HepG2 (cell line): ENCODE results near the gene FCHSD1. TPM values are rescaled to one million over a fixed set of nuclear protein-coding genes. Genes with fewer than 3 reads are reported as not detected.

Experiments
- ARID5B ChIP-seq: IDR thresholded peaks from 2 replicates; pipeline ENCODE4 v1.4.0; 2020; ENCODE audit warnings: mild to moderate bottlenecking, missing genetic modification reagents
- ASH2L ChIP-seq: fragments of 300-600, 200-600 bp; sonication (generic); IDR thresholded peaks from 2 replicates; pipeline ENCODE4 v1.7.0; 2017; ENCODE audit warnings: low read depth, mild to moderate bottlenecking, moderate library complexity, mixed read lengths, low read length; ENCODE audit not compliant: insufficient read length
- CEBPG ChIP-seq: IDR thresholded peaks from 2 replicates; pipeline ENCODE4 v1.6.1; 2016
- GATAD2A ChIP-seq: IDR thresholded peaks from 2 replicates; pipeline ENCODE4 v1.6.1; 2016
- HNF1A ChIP-seq, 2 experiments: sonication (generic) in 1 of 2; formaldehyde crosslinking in 1 of 2; IDR thresholded peaks; 2 replicates each; pipeline versions ENCODE4 v1.4.0 to v1.6.1; 2016 to 2020; ENCODE audit warnings: borderline replicate concordance in 1 of 2, low read depth in 1 of 2, mild to moderate bottlenecking in 1 of 2, missing genetic modification reagents in 1 of 2
- JUN ChIP-seq: sonication (generic); formaldehyde crosslinking; IDR thresholded peaks from 2 replicates; pipeline ENCODE4 v1.4.0; 2020; ENCODE audit warnings: mild to moderate bottlenecking, missing genetic modification reagents
- NCOR1 ChIP-seq: fragments of 200-600 bp; sonication (generic); IDR thresholded peaks from 2 replicates; pipeline ENCODE4 v1.7.0; 2017; ENCODE audit warnings: antibody characterized with exemption, low read length, borderline replicate concordance
- PHB2 ChIP-seq: fragments of 450-650 bp; IDR thresholded peaks from 2 replicates; pipeline ENCODE4 v1.6.1; 2018; ENCODE audit not compliant: partially characterized antibody
- PPARG ChIP-seq: conservative IDR thresholded peaks from 2 replicates; pipeline ENCODE4 v1.6.1; 2016; ENCODE audit warnings: missing biosample characterization, missing genetic modification reagents
- PRDM10 ChIP-seq: sonication (generic); formaldehyde crosslinking; IDR thresholded peaks from 2 replicates; pipeline ENCODE4 v1.4.0; 2020; ENCODE audit warnings: low read depth, missing genetic modification reagents
- RBFOX2 ChIP-seq: fragments of 200-400 bp; formaldehyde crosslinking; IDR thresholded peaks from 2 replicates; pipeline ENCODE4 v1.6.1; 2017; ENCODE audit warnings: low read depth, mild to moderate bottlenecking, low read length
- SP2 ChIP-seq: sonication (generic); formaldehyde crosslinking; IDR thresholded peaks from 2 replicates; pipeline ENCODE4 v1.5.1; 2020; ENCODE audit warnings: mild to moderate bottlenecking, missing genetic modification reagents
- TRAFD1 ChIP-seq: sonication (generic); formaldehyde crosslinking; IDR thresholded peaks from 2 replicates; pipeline ENCODE4 v1.5.1; 2020; ENCODE audit warnings: missing genetic modification reagents, mild to moderate bottlenecking, borderline replicate concordance
- ZMYM4 ChIP-seq: sonication (generic); formaldehyde crosslinking; IDR thresholded peaks from 2 replicates; pipeline ENCODE4 v1.8.1; 2023; ENCODE audit warnings: mild to moderate bottlenecking, missing genetic modification reagents
- ZNF337 ChIP-seq: sonication (generic); formaldehyde crosslinking; IDR thresholded peaks from 2 replicates; pipeline ENCODE4 v1.5.1; 2020; ENCODE audit warnings: missing genetic modification reagents, low read depth, mild to moderate bottlenecking, borderline replicate concordance
- ZNF589 ChIP-seq: sonication (generic); formaldehyde crosslinking; conservative IDR thresholded peaks from 2 replicates; pipeline ENCODE4 v1.8.0; 2022; ENCODE audit warnings: mild to moderate bottlenecking, moderate library complexity, missing genetic modification reagents
- polyA plus RNA-seq, 8 experiments: library from polyadenylated mRNA; depleted of rRNA in 3 of 8; stranded (reverse) in 7 of 8; unstranded in 1 of 8; fragments of >200 nt; fragmentation: Illumina TruSeq in 4 of 8; extraction: Trizol in 4 of 8; gene quantifications; 2 replicates each; pipeline versions ENCODE4 v1.2.1 to v1.2.3, GENCODE V29; 2011 to 2016; ENCODE audit warnings: low read depth in 4 of 8, missing spikeins in 1 of 8, mixed read lengths in 1 of 8; ENCODE audit not compliant: insufficient read depth in 1 of 8
- total RNA-seq, 5 experiments: library from RNA; depleted of rRNA; stranded (reverse); fragments of >200 nt; fragmentation: Illumina TruSeq; extraction: Trizol; gene quantifications; 2 replicates each; pipeline ENCODE4 v1.2.3, GENCODE V29; 2016; ENCODE audit warnings: low read depth in 1 of 5

The FCHSD1 gene
- total and polyA plus RNA-seq, 2 of the 13 experiments (the other 11 are each of a cell fraction or from before 2014, with no cell fraction given), result 5.5 to 15.4 TPM

GRCh38 chr5:141608557-141608956 is 42.7 kb downstream of the FCHSD1 start (continued):
- TF ChIP-seq ZMYM4 (0 out of 2 replicates have a peak, but pooled peaks have one; percentile 13), NCOR1 (peak; percentile 63; the same call in 1 of the 2 replicates), PPARG (CRISPR knock-in tag) (0 out of 2 replicates have a peak, but pooled peaks have one; percentile 17), ASH2L (peak; percentile 61), ZNF589 (CRISPR knock-in tag) (no peak), TRAFD1 (no peak), HNF1A (IDR thresholded peaks at IDR 0.05; ENCODE audit: low read depth) (peak; percentile 91), HNF1A (CRISPR knock-in tag; IDR thresholded peaks at IDR 0.05; ENCODE audit: borderline replicate concordance) (peak; percentile 88; the same call in 1 of the 2 replicates), RBFOX2 (no peak), PRDM10 (0 out of 2 replicates have a peak, but pooled peaks have one; percentile 20), ARID5B (CRISPR knock-in tag) (peak; percentile 50; the same call in 1 of the 2 replicates), SP2 (CRISPR knock-in tag) (no peak), GATAD2A (CRISPR knock-in tag) (peak; percentile 62), PHB2 (no peak), ZNF337 (no peak), JUN (no peak), CEBPG (peak; percentile 60)
